Mucosa of descending colon (tissue), 3 donors: ENCODE results near the gene KCNF1. TPM values are rescaled to one million over a fixed set of nuclear protein-coding genes. Genes with fewer than 3 reads are reported as not detected.

Source experiments
- ATAC-seq: fragments of 200-7000 bp; cut with Tn5 transposase; one replicate; pipeline ENCODE4 v1.9.1; 2020; ENCODE audit warnings: mild to moderate bottlenecking, moderate library complexity
- DNase-seq, 3 donors: peaks; one replicate each; pipeline ENCODE4 v3.0.0-alpha.2; 2020
- H3K36me3 ChIP-seq: fragments of 200-600 bp; one replicate; pipeline ENCODE4 v1.8.0; 2021; ENCODE audit warnings: low read depth, mild to moderate bottlenecking
- H3K4me1 ChIP-seq: fragments of 200-600 bp; one replicate; pipeline ENCODE4 v1.8.0; 2021; ENCODE audit warnings: low read depth, mild to moderate bottlenecking
- H3K4me3 ChIP-seq: fragments of 200-600 bp; one replicate; pipeline ENCODE4 v1.8.0; 2021; ENCODE audit warnings: mild to moderate bottlenecking
- H3K9me3 ChIP-seq: fragments of 200-600 bp; one replicate; pipeline ENCODE4 v1.8.0; 2021; ENCODE audit warnings: mild to moderate bottlenecking
- CTCF ChIP-seq: fragments of 200-600 bp; IDR thresholded peaks from one replicate; pipeline ENCODE4 v1.8.0; 2022; ENCODE audit warnings: antibody characterized with exemption, mild to moderate bottlenecking
- intact Hi-C, 2 donors: fragments of 100-400 bp; cut with DNase I in 1 of 2; cut with micrococcal nuclease in 1 of 2; formaldehyde crosslinking; loops; one replicate each; pipeline versions ENCODE4 v1.11.0 to v1.11.1; 2022; cut with DNase I, micrococcal nuclease
- long read RNA-seq, 2 donors: library from polyadenylated mRNA; unstranded; transcript quantifications; one replicate each; pipeline ENCODE4 v2.0.0, GENCODE V29; 2019 to 2021
- total RNA-seq, 3 donors: library from RNA; stranded (reverse); fragmentation: NEBNext Ultra II Directional in 2 of 3; extraction: Animal tissue kit (Norgen Biotek cat#: 25700) in 2 of 3; gene quantifications; one replicate each; pipeline versions ENCODE4 v1.2.1 to v1.2.4, GENCODE V29; 2021 to 2023
- donor health status: DM: no; HTN: no; CAD: no; lungs with moderate emphysema.
- donor health status: DM: no; HTN: no; CAD: no.
- donor health status: DM: no; HTN: yes; CAD: no.

KCNF1 gene
- under 1 TPM; 0.32 to 0.99 (median 0.78) TPM for total RNA-seq
- long read RNA-seq, donor 1, partial matches to known transcripts, result 0 of 3 reads
- long read RNA-seq, donor 1, other reads (novel, unspliced or antisense), result 0 of 3 reads
- long read RNA-seq, donor 2, result 0 reads

- Histone ChIP-seq H3K9me3 (no peaks in the 10 kb centered on the region), H3K4me1 (no peaks in the 10 kb centered on the region), H3K36me3 (no peaks in the 10 kb centered on the region), H3K4me3 (no peak within 1 kb of the TSS)
- DNase-seq, result peak in 2 of 3 donors; percentile 30 to 52
- intact Hi-C loops, result no loop called here
- no peak for TF ChIP-seq CTCF
- ATAC-seq, result peak; percentile 52
These were observed at the start of gene KCNF1 for GRCh38 chr2:10911291-10912075. Gene KCNF1, plus strand, starts transcription at chr2:10911934. Its CDS starts 493 bp downstream, at chr2:10912427.

- Histone ChIP-seq H3K4me1 (no peaks in the 10 kb centered on the region), H3K9me3 (no peaks in the 10 kb centered on the region), H3K36me3 (no peaks in the 10 kb centered on the region), H3K4me3 (no peak overlapping the region)
- DNase-seq, result no peak
- no peak for TF ChIP-seq CTCF
- intact Hi-C loops, result no loop called here
- ATAC-seq, result no peak
These were observed 49.4 kb upstream of the KCNF1 start for GRCh38 chr2:10862330-10862729.

GRCh38 chr2:10863047-10863446, 48.7 kb upstream of the KCNF1 start:
- DNase-seq, result no peak
- no peak for ATAC-seq
- no peak for TF ChIP-seq CTCF
- intact Hi-C loops, result no loop called here
- no peaks in the 10 kb centered on the region for H3K4me1 ChIP-seq
- H3K36me3 ChIP-seq, result no peaks in the 10 kb centered on the region
- no peak overlapping the region for H3K4me3 ChIP-seq
- no peaks in the 10 kb centered on the region for H3K9me3 ChIP-seq

DNA sequence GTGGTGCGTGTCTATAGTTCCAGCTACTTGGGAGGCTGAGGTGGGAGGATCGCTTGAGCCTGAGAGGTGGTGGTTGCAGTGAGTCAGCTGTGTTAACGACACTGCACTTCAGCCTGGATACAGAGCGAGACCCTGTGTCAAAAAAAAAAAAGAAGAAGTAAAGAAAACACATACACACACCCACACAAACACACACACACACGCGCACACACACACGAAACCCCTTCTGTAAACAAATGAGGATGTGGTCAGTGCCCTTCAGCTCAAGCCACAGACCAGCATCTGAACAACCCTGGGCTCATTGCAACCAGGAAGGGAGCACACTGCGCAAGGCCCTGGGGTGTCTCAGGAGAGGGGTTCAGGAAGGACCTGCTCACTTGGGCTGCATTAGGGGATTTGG, 47.9 kb upstream of the KCNF1 start:
- intact Hi-C loops, result no loop called here
- H3K4me3 ChIP-seq, result no peak overlapping the region
- DNase-seq (no peak), ATAC-seq (peak; percentile 33)
- H3K4me1 ChIP-seq, result no peaks in the 10 kb centered on the region
- H3K9me3 ChIP-seq, result no peaks in the 10 kb centered on the region
- no peak for TF ChIP-seq CTCF
- no peaks in the 10 kb centered on the region for H3K36me3 ChIP-seq

DNA sequence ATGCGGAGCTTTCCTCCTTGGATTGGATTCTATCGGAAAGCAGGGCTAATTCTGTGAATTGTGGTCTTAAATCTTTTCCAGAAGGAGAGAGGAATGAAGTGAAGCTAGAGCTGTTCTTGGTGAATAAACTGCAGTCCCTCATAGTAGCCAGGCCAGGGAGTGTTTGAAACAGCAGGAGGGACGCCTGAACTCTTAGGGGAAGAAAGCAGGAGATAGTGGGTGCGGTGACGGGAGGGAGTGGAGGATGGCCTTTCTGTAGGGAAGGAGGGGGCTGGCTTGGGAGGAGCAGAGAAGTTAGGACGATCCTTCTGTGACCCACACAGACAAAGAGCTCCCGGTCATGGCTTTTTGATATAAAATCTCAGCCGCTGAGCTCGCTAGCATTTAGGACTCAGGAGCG, 47.5 kb upstream of the KCNF1 start:
- no peak for ATAC-seq
- intact Hi-C loops, result no loop called here

More for the DNA sequence above, 47.5 kb upstream of the KCNF1 start:
- Histone ChIP-seq H3K4me3 (no peak overlapping the region), H3K9me3 (no peaks in the 10 kb centered on the region), H3K36me3 (no peaks in the 10 kb centered on the region), H3K4me1 (no peaks in the 10 kb centered on the region)
- no peak for DNase-seq
- no peak for TF ChIP-seq CTCF
